Common myeloid progenitor, CD34-positive (primary cell): ENCODE measurements around the gene SEC61B.

ENCODE experiments used
- CTCF ChIA-PET: fragments of 350-600 bp; sonication (Branson Sonifier 250); formaldehyde crosslinking; loops from one replicate; lab custom pipeline; 2021; ENCODE audit warnings: antibody characterized with exemption; lab: Charles Lee
- POLR2A ChIA-PET: fragments of 350-600 bp; sonication (Branson Sonifier 250); formaldehyde crosslinking; loops from one replicate; lab custom pipeline; 2021; ENCODE audit warnings: antibody characterized with exemption; lab: Charles Lee
- DNase-seq, 3 donors: peaks; one replicate each; pipeline versions ENCODE4 v3.0.0 to v3.0.0-alpha.2; 2013
- H3K27ac ChIP-seq, 2 experiments: 1 replicate in 1 of 2; 2 replicates in 1 of 2; pipeline ENCODE4 v1.7.0; 2013; ENCODE audit warnings: inconsistent platforms in 2 of 2, low read length in 2 of 2, mild to moderate bottlenecking in 2 of 2, low read depth in 1 of 2, moderate library complexity in 1 of 2; ENCODE audit not compliant: severe bottlenecking in 2 of 2, insufficient read depth in 1 of 2, poor library complexity in 1 of 2
- H3K27me3 ChIP-seq, 5 experiments: replicated peaks in 2 of 5; 1 replicate in 3 of 5; 2 replicates in 2 of 5; pipeline versions ENCODE4 v1.6.1 to v1.7.0; 2013; ENCODE audit warnings: low read length in 4 of 5, mild to moderate bottlenecking in 2 of 5, moderate library complexity in 2 of 5, inconsistent platforms in 1 of 5; ENCODE audit not compliant: insufficient read depth in 5 of 5, control insufficient read depth in 4 of 5
- H3K36me3 ChIP-seq, 4 experiments: 1 replicate in 2 of 4; 2 replicates in 2 of 4; pipeline versions ENCODE4 v1.6.1 to v1.7.0; 2013; ENCODE audit warnings: low read length in 3 of 4, control low read depth in 1 of 4, mild to moderate bottlenecking in 1 of 4; ENCODE audit not compliant: control insufficient read depth in 4 of 4, insufficient read depth in 4 of 4
- H3K4me1 ChIP-seq, 4 experiments: 1 replicate in 3 of 4; 2 replicates in 1 of 4; pipeline versions ENCODE4 v1.6.1 to v1.7.1; 2013; ENCODE audit warnings: low read length in 3 of 4, mild to moderate bottlenecking in 3 of 4, control low read depth in 1 of 4, inconsistent platforms in 1 of 4, moderate library complexity in 1 of 4; ENCODE audit not compliant: control insufficient read depth in 4 of 4, insufficient read depth in 4 of 4; ENCODE audit errors: control extremely low read depth in 1 of 4
- H3K4me3 ChIP-seq, 7 experiments: 1 replicate in 4 of 7; 2 replicates in 3 of 7; pipeline versions ENCODE4 v1.5.1 to v1.7.0; 2013; ENCODE audit warnings: mild to moderate bottlenecking in 7 of 7, low read length in 6 of 7, moderate library complexity in 6 of 7, inconsistent platforms in 2 of 7, low read depth in 2 of 7, control low read depth in 1 of 7; ENCODE audit not compliant: insufficient read depth in 4 of 7, control insufficient read depth in 1 of 7; ENCODE audit errors: extremely low read depth in 1 of 7
- H3K9me3 ChIP-seq, 5 experiments: 1 replicate in 4 of 5; 2 replicates in 1 of 5; pipeline versions ENCODE4 v1.6.1 to v1.7.1; 2013; ENCODE audit warnings: low read length in 4 of 5, mild to moderate bottlenecking in 2 of 5, inconsistent platforms in 1 of 5, low read depth in 1 of 5, moderate library complexity in 1 of 5; ENCODE audit not compliant: control insufficient read depth in 4 of 5, insufficient read depth in 2 of 5; ENCODE audit errors: control extremely low read depth in 1 of 5
- WGBS: methylation state at CpG from one replicate; pipeline ENCODE4 v1.1.5; 2013; ENCODE audit not compliant: insufficient coverage; 5-methylcytosine and 5-hydroxymethylcytosine counted together

Gene SEC61B

GRCh38 chr9:99274016-99274415, 51.9 kb downstream of the SEC61B start:
- Histone ChIP-seq H3K4me1 (no peaks in the 10 kb centered on the region), H3K36me3 (no peaks in the 10 kb centered on the region), H3K27me3 (no peaks in the 10 kb centered on the region), H3K4me3 (no peak overlapping the region), H3K27ac (no peak overlapping the region), H3K9me3 (peaks cover 0 to 2% (median 0%) of the 10 kb centered on the region in 5 experiments)
- DNase-seq: no peak
- WGBS: 90% methylated on average over 4 of the region's 5 CpGs
- ChIA-PET CTCF (interaction anchor here (0.6 to 0.8 kb wide), 2 partner anchors 12 to 650 kb away, joined by 3 read pairs; no protein-coding TSS in a partner anchor), POLR2A (no interaction called here)

- H3K36me3 ChIP-seq: no peaks in the 10 kb centered on the region
- H3K4me1 ChIP-seq: no peaks in the 10 kb centered on the region
- WGBS: 51% methylated on average over 2 of the region's 2 CpGs
- no peak for DNase-seq
- H3K9me3 ChIP-seq: peaks cover 0 to 2% (median 0%) of the 10 kb centered on the region in 5 experiments
- no peak overlapping the region for H3K27ac ChIP-seq
- ChIA-PET POLR2A (no interaction called here), CTCF (interaction anchor here (0.6 to 0.8 kb wide), 2 partner anchors 11 to 649 kb away, joined by 3 read pairs; no protein-coding TSS in a partner anchor)
- no peak overlapping the region for H3K4me3 ChIP-seq
- no peaks in the 10 kb centered on the region for H3K27me3 ChIP-seq
Observed at GRCh38 chr9:99274495-99274894, 52.4 kb downstream of the SEC61B start.
